Common myeloid progenitor, CD34-positive (primary cell): ENCODE measurements around the gene RAB44.
"Not testable (repeated sequence)": the region's sequence is repeated elsewhere in the genome, so short reads cannot be mapped to it uniquely, and the experiment has no call there.

Source experiments
- CTCF ChIA-PET: fragments of 350-600 bp; sonication (Branson Sonifier 250); formaldehyde crosslinking; loops from one replicate; lab custom pipeline; 2021; ENCODE audit warnings: antibody characterized with exemption; lab: Charles Lee
- POLR2A ChIA-PET: fragments of 350-600 bp; sonication (Branson Sonifier 250); formaldehyde crosslinking; loops from one replicate; lab custom pipeline; 2021; ENCODE audit warnings: antibody characterized with exemption; lab: Charles Lee
- DNase-seq, 3 donors: peaks; one replicate each; pipeline versions ENCODE4 v3.0.0 to v3.0.0-alpha.2; 2013
- H3K27ac ChIP-seq, 2 experiments: 1 replicate in 1 of 2; 2 replicates in 1 of 2; pipeline ENCODE4 v1.7.0; 2013; ENCODE audit warnings: inconsistent platforms in 2 of 2, low read length in 2 of 2, mild to moderate bottlenecking in 2 of 2, low read depth in 1 of 2, moderate library complexity in 1 of 2; ENCODE audit not compliant: severe bottlenecking in 2 of 2, insufficient read depth in 1 of 2, poor library complexity in 1 of 2
- H3K27me3 ChIP-seq, 5 experiments: replicated peaks in 2 of 5; 1 replicate in 3 of 5; 2 replicates in 2 of 5; pipeline versions ENCODE4 v1.6.1 to v1.7.0; 2013; ENCODE audit warnings: low read length in 4 of 5, mild to moderate bottlenecking in 2 of 5, moderate library complexity in 2 of 5, inconsistent platforms in 1 of 5; ENCODE audit not compliant: insufficient read depth in 5 of 5, control insufficient read depth in 4 of 5
- H3K36me3 ChIP-seq, 4 experiments: 1 replicate in 2 of 4; 2 replicates in 2 of 4; pipeline versions ENCODE4 v1.6.1 to v1.7.0; 2013; ENCODE audit warnings: low read length in 3 of 4, control low read depth in 1 of 4, mild to moderate bottlenecking in 1 of 4; ENCODE audit not compliant: control insufficient read depth in 4 of 4, insufficient read depth in 4 of 4
- H3K4me1 ChIP-seq, 4 experiments: 1 replicate in 3 of 4; 2 replicates in 1 of 4; pipeline versions ENCODE4 v1.6.1 to v1.7.1; 2013; ENCODE audit warnings: low read length in 3 of 4, mild to moderate bottlenecking in 3 of 4, control low read depth in 1 of 4, inconsistent platforms in 1 of 4, moderate library complexity in 1 of 4; ENCODE audit not compliant: control insufficient read depth in 4 of 4, insufficient read depth in 4 of 4; ENCODE audit errors: control extremely low read depth in 1 of 4
- H3K4me3 ChIP-seq, 7 experiments: 1 replicate in 4 of 7; 2 replicates in 3 of 7; pipeline versions ENCODE4 v1.5.1 to v1.7.0; 2013; ENCODE audit warnings: mild to moderate bottlenecking in 7 of 7, low read length in 6 of 7, moderate library complexity in 6 of 7, inconsistent platforms in 2 of 7, low read depth in 2 of 7, control low read depth in 1 of 7; ENCODE audit not compliant: insufficient read depth in 4 of 7, control insufficient read depth in 1 of 7; ENCODE audit errors: extremely low read depth in 1 of 7
- H3K9me3 ChIP-seq, 5 experiments: 1 replicate in 4 of 5; 2 replicates in 1 of 5; pipeline versions ENCODE4 v1.6.1 to v1.7.1; 2013; ENCODE audit warnings: low read length in 4 of 5, mild to moderate bottlenecking in 2 of 5, inconsistent platforms in 1 of 5, low read depth in 1 of 5, moderate library complexity in 1 of 5; ENCODE audit not compliant: control insufficient read depth in 4 of 5, insufficient read depth in 2 of 5; ENCODE audit errors: control extremely low read depth in 1 of 5
- WGBS: methylation state at CpG from one replicate; pipeline ENCODE4 v1.1.5; 2013; ENCODE audit not compliant: insufficient coverage; 5-methylcytosine and 5-hydroxymethylcytosine counted together

The RAB44 gene

GRCh38 chr6:36654469-36654868 is 43.2 kb upstream of the RAB44 start:
- H3K27ac ChIP-seq, H3K9me3 ChIP-seq, DNase-seq, POLR2A ChIA-PET, H3K4me3 ChIP-seq, H3K36me3 ChIP-seq, H3K27me3 ChIP-seq: not testable (repeated sequence)
- H3K4me1 ChIP-seq = peaks cover 4 to 22% (median 16%) of the 10 kb centered on the region in 4 experiments
- WGBS = 100% methylated on average over 3 of the region's 5 CpGs
- CTCF ChIA-PET = interaction anchor here (1.2 to 1.6 kb wide), 2 partner anchors 9 to 30 kb away, joined by 3 read pairs; no protein-coding TSS in a partner anchor

- POLR2A ChIA-PET = no interaction called here
- no peak for DNase-seq
- CTCF ChIA-PET = interaction anchor here (0.9 to 1.6 kb wide), 4 partner anchors 8 to 113 kb away, joined by 3 read pairs; no protein-coding TSS in a partner anchor
- Histone ChIP-seq H3K4me3 (no peak overlapping the region), H3K27me3 (peaks cover 0 to 14% (median 10%) of the 10 kb centered on the region in 5 experiments), H3K4me1 (peaks cover 4 to 15% (median 9%) of the 10 kb centered on the region in 4 experiments), H3K27ac (no peak overlapping the region), H3K36me3 (no peaks in the 10 kb centered on the region), H3K9me3 (no peaks in the 10 kb centered on the region)
- 80% methylated on average over 5 of the region's 6 CpGs for WGBS
Measured at GRCh38 chr6:36655085-36655724, 42.4 kb upstream of the RAB44 start.

- DNase-seq = no peak
- POLR2A ChIA-PET = interaction anchor here (0.6 kb wide), 1 partner anchor 233 kb away, joined by 3 read pairs; no protein-coding TSS in a partner anchor
- H3K4me3 ChIP-seq = no peak overlapping the region
- H3K27ac ChIP-seq = no peak overlapping the region
- CTCF ChIA-PET = interaction anchor here (0.9 to 1.2 kb wide), 3 partner anchors 33 to 112 kb away, joined by 3 read pairs; no protein-coding TSS in a partner anchor
- H3K4me1 ChIP-seq = peaks cover 0 to 7% (median 6%) of the 10 kb centered on the region in 4 experiments
- H3K27me3 ChIP-seq = peaks cover 0 to 26% (median 15%) of the 10 kb centered on the region in 5 experiments
- WGBS = 100% methylated on average over 2 of the region's 5 CpGs
- H3K9me3 ChIP-seq = no peaks in the 10 kb centered on the region
- no peaks in the 10 kb centered on the region for H3K36me3 ChIP-seq
Measured at GRCh38 chr6:36656441-36656840, 41.2 kb upstream of the RAB44 start.

- Histone ChIP-seq H3K27me3 (peaks cover 0 to 30% (median 15%) of the 10 kb centered on the region in 5 experiments), H3K9me3 (no peaks in the 10 kb centered on the region), H3K4me1 (peaks cover 0 to 7% (median 5%) of the 10 kb centered on the region in 4 experiments), H3K27ac (no peak overlapping the region), H3K36me3 (no peaks in the 10 kb centered on the region), H3K4me3 (no peak overlapping the region)
- POLR2A ChIA-PET = interaction anchor here (0.7 kb wide), 1 partner anchor 67 kb away, joined by 3 read pairs; no protein-coding TSS in a partner anchor
- 100% methylated on average over 1 of the region's 1 CpG for WGBS
- CTCF ChIA-PET = no interaction called here
- no peak for DNase-seq
Measured at GRCh38 chr6:36657271-36657670, 40.4 kb upstream of the RAB44 start.

GRCh38 chr6:36657942-36658544 is 39.6 kb upstream of the RAB44 start:
- Histone ChIP-seq H3K27ac (no peak overlapping the region), H3K36me3 (no peaks in the 10 kb centered on the region), H3K4me1 (peaks cover 0 to 7% (median 5%) of the 10 kb centered on the region in 4 experiments), H3K4me3 (no peak overlapping the region), H3K9me3 (no peaks in the 10 kb centered on the region), H3K27me3 (peaks cover 0 to 30% (median 15%) of the 10 kb centered on the region in 5 experiments)
- ChIA-PET POLR2A (no interaction called here), CTCF (interaction anchor here (0.9 kb wide), 1 partner anchor 102 kb away, joined by 3 read pairs; no protein-coding TSS in a partner anchor)
- DNase-seq = no peak
- WGBS = no CpG with 5 or more reads among the region's 1 CpG

- POLR2A ChIA-PET = no interaction called here
- Histone ChIP-seq H3K4me3 (no peak overlapping the region), H3K27me3 (peaks cover 0 to 30% (median 15%) of the 10 kb centered on the region in 5 experiments), H3K27ac (no peak overlapping the region), H3K36me3 (no peaks in the 10 kb centered on the region), H3K4me1 (peaks cover 0 to 7% (median 5%) of the 10 kb centered on the region in 4 experiments), H3K9me3 (no peaks in the 10 kb centered on the region)
- CTCF ChIA-PET = interaction anchor here (0.6 to 1.7 kb wide), 4 partner anchors 9 to 107 kb away, joined by 3 to 5 read pairs (median 3); no protein-coding TSS in a partner anchor
- no peak for DNase-seq
- 100% methylated on average over 1 of the region's 1 CpG for WGBS
Measured at GRCh38 chr6:36659271-36659670, 38.4 kb upstream of the RAB44 start.
